ENCODE data around the gene ADAMTSL3.
"Not testable (repeated sequence)": the region's sequence is repeated elsewhere in the genome, so short reads cannot be mapped to it uniquely, and the experiment has no call there.

The ADAMTSL3 gene

DNA sequence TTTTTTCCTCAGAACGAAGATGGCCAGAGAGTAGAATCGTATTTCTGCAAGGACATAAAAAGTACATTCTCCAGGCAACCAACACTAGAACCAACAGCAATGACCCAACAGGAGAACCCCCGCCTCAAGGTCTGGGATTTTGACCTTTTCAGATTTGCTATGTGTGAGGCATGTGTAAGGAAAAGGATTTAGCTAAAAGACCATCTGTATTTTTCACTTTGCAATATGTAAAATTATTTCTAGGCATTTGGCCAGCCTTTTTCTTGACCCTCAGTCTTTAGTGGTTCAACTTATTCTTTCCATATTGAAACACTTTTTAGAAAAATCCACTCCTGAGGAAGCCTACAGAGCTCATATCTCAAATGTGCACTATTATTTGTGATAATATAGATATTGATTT is 362.4 kb downstream of the ADAMTSL3 start:
- DNase-seq (ENCODE audit: low read depth, low spot score), result no peak

DNA sequence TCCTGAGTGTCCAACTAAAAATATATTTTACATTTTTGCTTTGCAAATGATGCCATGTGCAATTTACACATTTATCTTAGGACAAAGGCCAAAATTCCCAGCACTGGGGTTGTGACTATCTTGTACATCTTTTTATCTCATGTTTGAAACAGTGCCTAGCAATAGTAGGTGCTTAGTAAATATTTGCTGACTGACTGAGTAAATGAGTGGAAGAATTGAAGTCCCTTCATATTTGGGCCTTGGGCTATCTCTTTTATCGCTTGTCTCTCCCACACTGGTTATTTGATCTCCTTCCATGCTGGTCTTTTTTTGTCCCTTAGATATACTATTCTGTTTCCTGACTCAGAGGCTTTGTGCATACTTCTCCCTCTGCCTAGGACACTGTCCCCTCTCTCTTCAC is 368.6 kb downstream of the ADAMTSL3 start:
- DNase-seq (ENCODE audit: low read depth, low spot score), result no peak

DNA sequence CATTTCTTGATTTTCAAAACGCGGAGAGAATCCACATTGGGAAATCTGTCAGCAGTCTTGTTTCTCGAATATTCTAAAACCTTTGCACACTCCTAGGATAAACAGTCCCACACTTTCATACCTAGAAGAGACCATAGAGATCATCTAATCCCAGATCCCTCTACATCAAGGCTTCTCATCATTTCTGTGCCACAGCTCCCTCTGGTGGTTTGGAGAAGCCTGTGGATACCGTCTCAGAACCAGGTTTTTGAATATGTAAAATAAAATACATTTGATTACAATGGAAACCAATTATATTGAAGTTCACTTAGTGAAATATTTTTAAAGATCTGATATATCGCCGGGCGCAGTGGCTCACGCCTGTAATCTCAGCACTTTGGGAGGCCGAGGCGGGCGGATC is 369.7 kb downstream of the ADAMTSL3 start:
- DNase-seq (ENCODE audit: low read depth, low spot score), result no peak

DNA sequence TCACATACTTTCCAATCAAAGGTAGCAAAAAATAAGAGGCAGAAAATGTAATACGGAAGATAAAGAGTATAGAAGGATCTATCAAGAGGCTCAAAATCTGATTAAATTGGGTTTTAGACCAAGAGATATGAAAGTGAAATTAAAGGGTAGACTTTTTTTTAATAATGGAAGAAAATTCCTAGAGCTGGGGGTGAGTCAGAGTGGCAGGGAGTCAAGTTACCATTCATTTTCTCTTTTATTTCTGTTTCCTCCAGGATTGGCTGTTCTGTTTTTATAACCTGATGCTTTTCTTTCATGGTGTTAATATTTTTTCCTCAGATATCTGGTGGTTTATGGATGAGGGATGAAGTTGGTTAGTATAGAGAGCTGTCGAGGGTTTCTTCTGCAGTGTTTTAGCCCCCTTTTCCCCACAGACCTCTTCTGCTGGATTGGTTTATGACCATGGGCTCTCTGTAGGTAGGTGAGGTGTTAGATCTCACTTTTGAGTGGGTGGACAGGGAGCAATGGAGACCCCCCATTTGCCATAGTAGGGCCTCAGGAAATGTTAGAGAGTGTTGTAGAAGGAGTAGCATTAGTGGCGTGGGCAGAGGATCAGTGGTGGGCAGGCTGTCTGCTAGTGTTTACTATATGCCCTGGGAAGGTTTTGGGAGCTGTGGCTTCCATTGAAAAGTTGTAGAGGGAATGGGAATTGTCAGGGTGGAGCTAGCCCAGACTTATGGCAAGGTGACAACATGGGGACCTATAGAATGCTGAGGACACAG is 380.1 kb downstream of the ADAMTSL3 start:
- DNase-seq (ENCODE audit: low read depth, low spot score), result no peak

DNA sequence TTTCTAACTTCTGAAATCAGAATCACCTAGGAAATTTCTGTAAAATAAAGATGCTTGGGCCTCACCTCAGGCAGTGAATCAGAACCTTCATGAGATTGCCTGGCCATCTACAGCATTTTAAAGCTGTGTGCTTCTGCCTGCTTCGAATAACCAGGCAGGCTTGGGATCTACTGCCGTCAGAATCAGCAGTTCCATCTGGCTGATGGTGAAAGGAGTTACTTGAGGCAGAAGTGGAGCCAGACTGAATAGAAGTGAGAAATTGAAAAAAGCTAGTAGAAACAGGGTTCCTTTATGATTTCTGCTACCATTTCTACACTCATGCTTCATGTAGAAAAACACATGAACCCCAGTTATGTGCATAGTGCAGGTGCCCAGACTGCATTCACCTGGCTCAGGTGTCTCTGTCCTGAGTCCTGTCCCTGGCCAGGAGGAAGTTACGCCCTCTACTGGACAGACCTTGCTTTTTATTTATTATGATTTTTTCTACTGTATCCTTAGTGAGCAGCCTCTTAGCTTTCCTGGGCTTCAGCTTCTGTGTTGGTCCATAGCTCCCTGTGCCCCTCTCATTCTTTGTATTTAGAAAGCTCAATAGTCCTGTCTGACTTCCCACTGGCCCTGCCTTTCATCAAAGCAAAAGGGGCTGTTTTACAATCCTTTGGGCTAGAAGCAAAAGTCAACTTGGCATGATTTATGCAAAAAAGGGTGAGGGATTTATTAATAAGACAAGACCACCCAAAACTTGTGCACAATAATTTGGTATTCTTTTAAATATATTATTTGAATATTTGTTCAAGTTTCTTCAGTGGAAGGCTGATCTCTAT is 380.9 kb downstream of the ADAMTSL3 start:
- DNase-seq (ENCODE audit: low read depth, low spot score), result no peak

DNA sequence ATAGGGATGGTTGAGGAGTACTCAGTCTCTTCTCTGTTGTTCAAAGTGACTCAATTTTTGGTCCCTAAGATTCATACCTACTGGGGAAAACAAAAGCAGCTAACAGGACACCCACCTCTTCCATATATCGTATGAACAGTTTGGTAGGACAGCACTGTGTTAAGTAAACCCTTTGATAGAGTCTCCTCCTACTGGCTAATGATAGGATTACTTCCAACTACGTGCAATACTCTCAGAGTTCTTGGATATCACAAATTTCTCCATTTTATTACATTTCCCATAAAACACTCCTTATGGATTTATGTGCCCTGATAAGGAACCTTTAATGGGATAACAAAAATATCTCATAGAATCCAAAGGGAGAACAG is 381.5 kb downstream of the ADAMTSL3 start:
- DNase-seq (ENCODE audit: low read depth, low spot score), result no peak

DNA sequence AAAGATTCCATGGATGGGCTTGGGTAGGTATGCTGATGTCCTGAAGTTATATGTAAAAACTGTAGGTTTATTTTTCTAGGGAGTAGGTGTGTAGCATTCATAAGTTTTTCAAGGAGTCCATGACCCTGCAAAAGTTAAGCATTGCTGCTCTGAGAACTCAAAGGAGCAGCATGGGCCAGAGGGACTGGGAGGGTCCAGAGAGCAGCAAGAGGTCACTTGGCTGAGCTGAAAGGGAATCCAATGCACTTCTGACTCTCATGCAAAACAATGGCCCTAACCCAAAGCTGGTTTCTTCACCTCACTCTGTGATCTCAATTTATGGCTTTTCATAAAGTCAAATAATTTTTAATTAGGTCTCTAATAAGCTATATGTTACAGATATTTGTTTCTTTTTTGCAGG is 383.4 kb downstream of the ADAMTSL3 start:
- DNase-seq (ENCODE audit: low read depth, low spot score), result no peak

DNA sequence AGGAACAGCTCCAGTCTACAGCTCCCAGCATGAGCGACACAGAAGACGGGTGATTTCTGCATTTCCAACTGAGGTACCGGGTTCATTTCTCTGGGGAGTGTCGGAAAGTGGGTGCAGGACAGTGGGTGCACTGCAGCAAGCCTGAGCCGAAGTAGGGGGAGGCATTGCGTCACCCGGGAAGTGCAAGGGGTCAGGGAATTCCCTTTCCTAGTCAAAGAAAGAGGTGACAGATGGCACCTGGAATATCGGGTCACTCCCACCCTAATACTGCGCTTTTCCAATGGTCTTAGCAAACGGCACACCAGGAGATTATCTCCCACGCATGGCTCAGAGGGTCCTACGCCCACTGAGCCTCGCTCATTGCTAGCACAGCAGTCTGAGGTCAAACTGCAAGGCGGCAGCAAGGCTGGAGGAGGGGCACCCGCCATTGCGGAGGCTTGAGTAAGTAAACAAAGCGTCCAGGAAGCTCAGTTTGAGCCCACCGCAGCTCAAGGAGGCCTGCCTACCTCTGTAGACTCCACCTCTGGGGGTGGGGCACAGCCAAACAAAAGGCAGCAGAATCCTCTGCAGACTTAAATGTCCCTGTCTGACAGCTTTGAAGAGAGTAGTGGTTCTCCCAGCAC is 388.6 kb downstream of the ADAMTSL3 start:
- not testable (repeated sequence) for DNase-seq (ENCODE audit: low read depth, low spot score)

DNA sequence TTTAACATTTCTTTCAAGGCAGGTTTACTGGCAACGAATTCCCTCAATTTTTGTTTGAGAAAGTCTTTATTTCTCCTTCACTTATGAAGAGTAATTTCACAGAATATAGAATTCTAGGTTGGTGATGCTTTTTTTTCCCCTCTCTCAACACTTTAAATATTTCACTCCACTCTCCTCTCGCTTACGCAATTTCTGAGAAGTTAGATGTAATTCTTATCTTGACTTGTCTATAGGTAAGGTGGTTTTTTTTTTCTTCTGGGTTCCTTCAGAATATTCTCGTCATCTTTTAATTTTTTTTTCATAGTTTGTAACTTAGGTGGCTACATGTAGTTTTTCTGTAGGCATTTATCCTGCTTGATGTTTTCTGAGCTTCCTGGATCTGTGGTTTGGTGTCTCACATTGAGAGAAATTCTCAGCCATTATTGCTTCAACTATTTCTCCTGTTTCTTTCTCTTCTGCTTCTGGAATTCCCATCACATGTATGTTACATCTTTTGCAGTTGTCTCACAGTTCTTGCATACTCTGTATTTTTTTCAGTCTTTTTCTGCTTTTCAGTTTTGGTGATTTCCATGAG is 392.2 kb downstream of the ADAMTSL3 start:
- DNase-seq (ENCODE audit: low read depth, low spot score), result no peak

DNA sequence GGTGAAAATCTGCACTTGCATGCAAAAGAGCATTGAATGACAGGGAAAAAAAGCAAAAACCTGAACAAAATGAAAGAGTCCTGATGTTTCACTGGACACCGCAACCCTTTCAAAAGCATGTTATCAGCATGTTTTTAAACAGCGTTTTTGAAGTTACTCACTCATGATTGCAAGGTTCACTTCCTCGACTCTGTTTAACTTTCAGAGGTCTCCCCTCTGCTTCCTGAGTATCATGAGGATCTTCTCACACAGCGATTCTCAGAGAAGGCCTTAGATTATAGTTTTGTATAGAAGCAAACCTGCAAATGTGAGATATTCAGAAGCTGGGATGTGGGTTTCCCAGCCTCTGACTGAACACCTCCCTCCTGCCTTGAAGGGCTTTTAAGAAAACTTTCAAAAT is 395.6 kb downstream of the ADAMTSL3 start:
- DNase-seq (ENCODE audit: low read depth, low spot score), result not testable (repeated sequence)

DNA sequence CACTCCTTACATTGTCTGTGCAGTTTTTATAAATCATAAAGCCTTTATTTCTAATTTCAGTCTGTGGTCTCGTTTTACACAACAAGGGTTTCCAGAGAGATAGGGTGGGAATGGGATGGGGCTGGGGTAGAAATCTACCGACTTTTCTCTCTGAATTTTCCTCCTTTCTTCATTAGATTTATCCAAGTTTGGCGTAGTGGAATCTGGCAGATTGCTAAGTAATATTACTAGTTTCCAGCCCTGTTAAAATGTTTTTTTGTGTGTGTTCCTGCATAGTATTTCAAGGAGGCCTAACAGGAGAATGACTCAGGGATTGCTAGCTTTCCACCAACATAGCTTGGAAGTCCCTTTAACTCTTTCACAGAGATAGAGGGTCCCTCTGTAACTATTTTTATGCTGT is 396.2 kb downstream of the ADAMTSL3 start:
- DNase-seq (ENCODE audit: low read depth, low spot score), result no peak

DNA sequence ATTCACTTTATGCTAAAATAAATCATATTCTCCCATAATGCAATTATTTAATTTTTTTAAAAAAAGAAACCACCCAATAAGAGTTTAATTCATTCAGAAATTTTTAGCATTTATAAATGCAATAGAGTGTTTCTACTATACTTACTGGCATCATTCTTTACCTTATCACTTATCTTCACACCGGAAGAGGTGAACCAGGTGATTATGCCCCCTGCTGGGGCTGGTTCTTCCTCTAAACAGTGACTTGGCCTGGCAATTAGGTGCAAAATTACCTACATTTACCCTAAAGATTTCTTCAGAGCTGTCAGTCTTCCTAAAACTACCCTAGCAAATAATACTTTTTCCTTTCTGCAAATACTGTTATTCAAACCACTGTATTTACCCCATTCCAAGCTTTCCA is 397.2 kb downstream of the ADAMTSL3 start:
- not testable (repeated sequence) for DNase-seq (ENCODE audit: low read depth, low spot score)

DNA sequence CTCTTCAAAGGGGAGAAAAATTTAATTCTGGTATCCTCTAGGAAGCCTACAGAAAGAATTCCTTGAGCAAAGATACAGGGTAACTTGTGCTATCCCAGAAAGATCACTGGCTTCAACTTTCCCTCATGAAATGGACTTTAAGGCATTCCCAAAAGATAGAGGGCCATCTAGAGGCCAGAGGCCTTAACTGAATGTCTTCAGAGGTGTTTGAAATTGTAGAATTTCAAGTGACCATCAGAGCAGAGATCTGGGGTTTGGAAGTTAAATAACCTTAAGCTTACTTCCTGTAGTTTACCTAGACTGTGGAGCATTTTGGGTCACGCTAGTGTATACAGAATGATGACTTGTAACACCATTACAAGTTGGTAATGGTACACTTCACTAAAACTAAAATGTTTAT is 400.6 kb downstream of the ADAMTSL3 start:
- not testable (repeated sequence) for DNase-seq (ENCODE audit: low read depth, low spot score)

DNA sequence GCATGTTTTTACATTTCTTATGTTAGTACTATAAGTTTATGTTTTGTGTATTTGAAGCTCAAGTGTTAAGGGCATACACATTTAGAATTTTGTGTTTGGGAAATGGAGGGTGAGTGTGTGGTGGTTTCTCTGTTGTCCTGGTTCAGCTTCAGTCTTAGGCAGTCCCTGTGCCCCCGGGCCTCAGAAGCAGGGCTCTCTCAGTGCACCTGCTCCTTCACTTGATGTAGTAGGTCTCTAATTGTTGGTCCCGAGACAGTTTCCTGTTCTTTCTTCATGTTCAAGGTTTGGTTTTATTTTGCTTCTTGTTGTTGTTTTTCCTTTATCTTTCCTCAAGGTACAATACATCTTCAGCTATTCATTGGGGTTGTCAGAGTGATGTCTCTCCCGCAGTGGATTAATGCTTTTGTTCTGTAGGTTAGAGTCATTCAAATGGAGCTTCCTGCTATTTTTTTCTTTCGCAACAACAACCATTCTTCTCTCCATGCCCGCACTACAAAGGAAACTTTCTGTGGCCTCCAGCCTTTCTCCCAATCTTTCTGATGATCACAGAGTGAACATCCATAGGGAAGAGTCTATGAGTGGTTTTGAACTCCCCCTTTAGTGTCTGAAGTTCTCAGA is 403.9 kb downstream of the ADAMTSL3 start:
- no peak for DNase-seq (ENCODE audit: low read depth, low spot score)

DNA sequence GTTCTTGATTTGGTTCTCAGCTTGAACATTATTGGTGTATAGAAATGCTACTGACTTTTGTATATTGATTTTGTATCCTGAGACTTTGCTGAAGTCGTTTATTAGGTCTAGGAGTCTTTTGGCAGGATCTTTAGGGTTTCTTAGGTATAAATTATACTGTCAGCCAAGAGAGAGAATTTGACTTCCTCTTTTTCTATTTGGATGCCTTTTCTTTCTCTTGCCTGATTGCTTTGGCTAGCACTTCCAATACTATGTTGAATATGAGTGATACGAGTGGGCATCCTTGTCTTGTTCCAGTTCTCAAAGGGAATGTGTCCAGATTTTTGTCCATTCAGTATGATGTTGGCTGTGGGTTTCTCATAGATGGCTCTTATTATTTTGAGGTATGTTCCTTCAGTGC is 409.8 kb downstream of the ADAMTSL3 start:
- not testable (repeated sequence) for DNase-seq (ENCODE audit: low read depth, low spot score)

DNA sequence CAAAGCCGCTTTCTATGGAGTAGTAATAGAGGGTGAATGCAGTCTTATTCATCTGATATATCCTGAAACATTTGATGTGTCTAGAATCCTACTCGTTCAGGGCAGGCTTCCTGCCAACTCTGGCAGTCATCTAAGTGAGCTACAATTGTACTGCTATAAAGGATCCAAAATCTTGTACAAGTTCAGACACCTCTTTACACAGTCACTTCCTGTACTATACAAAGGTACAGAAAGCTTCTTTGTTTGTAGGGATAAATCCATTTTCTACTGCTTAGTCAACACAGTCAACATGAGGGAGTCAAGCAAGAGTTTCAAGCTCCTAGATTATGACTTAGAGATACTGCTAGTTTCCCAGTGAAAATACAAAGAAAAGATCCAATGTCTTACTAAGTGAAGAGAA is 414.8 kb downstream of the ADAMTSL3 start:
- not testable (repeated sequence) for DNase-seq (ENCODE audit: low read depth, low spot score)

DNA sequence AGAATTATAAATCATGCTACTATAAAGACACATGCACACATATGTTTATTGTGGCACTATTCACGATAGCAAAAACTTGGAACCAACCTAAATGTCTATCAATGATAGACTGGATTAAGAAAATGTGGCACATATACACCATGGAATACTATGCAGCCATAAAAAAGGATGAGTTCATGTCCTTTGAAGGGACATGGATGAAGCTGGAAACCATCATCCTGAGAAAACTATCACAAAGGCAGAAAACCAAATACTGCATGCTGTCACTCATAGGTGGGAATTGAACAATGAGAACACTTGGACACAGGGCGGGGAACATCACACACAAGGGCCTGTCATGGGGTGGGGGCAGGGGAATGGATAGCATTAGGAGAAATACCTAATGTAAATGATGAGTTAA is 424.1 kb downstream of the ADAMTSL3 start:
- not testable (repeated sequence) for DNase-seq (ENCODE audit: low read depth, low spot score)

DNA sequence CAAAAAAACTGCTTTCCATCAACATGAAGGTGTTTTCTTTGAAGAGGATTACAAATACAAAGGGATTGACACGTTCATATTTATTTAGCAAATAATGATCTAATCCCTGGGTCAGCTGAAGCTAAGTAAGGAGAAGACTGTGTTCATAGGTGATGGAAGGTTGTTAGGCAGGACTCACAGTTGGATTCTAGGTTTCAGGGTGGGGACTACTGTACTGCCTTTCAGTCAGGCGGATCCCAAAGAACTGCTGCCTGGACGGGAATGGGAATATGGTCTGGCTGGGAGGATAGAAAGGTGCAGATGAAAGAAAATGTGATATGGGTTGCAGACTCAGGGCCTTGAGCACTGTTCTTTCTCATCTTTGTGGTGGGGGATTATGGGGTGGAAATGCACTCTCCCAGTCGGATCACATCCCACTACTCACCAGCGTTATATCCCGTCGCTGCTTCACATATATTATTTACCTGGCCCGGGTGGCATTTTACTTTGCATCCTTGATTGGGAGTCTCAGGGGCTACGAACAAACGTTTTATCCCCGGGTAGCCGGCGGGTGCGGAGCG is 425.5 kb downstream of the ADAMTSL3 start:
- DNase-seq (ENCODE audit: low read depth, low spot score), result not testable (repeated sequence)

DNA sequence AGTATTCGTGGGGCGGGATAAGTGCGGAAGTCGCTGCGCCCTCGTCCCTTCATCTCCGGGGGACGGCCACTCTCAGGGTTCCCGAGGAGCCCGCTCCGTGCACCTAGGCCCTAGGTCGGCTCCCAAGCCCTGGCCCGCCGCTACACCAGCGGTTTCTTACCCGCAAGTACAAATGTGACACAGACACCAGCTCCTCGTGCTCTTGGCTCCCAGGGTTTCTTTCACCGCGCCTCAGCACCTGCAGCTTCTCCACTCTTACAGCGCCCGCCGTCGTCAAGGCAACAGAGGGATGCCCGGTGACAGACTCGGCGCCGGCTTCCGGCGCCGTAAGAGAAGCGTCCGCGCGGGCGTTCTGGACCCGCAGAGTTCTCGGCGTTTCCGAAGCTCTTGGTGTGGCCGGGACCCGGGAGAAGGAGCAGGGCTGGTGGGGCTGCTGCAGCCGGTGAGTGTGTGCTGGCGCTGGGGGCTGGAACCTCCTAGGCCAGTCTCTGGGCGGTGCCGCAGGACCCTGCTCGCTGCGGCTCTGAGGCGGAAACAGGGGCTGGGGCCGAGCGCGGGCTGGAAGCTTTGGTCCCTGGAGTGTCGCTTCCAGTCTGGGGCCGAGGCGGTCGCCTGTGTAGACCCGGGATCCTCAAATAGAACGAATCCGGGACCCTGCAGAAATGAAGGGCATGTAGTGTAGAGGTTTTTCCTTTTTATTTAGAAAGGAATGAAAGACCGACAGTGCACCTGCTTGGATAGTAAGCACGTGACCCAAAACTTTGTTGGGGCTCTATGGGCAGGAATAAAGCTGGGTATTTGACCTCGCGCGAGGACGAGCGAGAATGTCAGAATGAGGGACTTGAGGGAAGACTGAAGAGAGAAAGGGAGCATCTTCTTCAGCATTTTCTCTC is 426.2 kb downstream of the ADAMTSL3 start:
- no peak for DNase-seq (ENCODE audit: low read depth, low spot score)

DNA sequence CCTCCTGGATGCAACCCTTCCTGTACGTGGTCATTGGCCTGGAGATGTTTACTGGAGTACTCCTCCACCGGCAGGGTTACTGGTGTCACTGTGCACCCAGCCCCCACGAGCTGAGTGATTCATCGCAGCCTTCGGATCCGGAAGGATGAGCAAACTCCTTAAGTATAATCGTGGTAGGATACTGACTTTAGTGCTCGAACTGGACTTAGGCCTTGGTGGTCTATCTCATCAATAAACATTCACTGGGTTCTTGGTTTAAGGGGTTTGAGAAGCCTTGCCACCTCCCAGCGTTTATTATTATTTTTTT is 426.8 kb downstream of the ADAMTSL3 start:
- DNase-seq (ENCODE audit: low read depth, low spot score), result not testable (repeated sequence)
